SU-DHL-6 (cell line): ENCODE measurements around the gene GPRC5B.

Source experiments
- H2AFZ ChIP-seq: fragments of 200-600 bp; sonication (generic); 2 replicates; pipeline ENCODE4 v1.6.1; 2014; ENCODE audit warnings: low read depth, mild to moderate bottlenecking, moderate library complexity, mixed read lengths, antibody characterized with exemption, low read length; ENCODE audit not compliant: severe bottlenecking
- H3F3A ChIP-seq: fragments of 200-600 bp; shearing (Covaris generic); 2 replicates; pipeline ENCODE4 v1.6.0; 2016; ENCODE audit warnings: antibody characterized with exemption, mild to moderate bottlenecking; ENCODE audit not compliant: insufficient read depth
- H3K27ac ChIP-seq: fragments of 200-600 bp; sonication (generic); 2 replicates; pipeline ENCODE4 v1.5.1; 2016; ENCODE audit warnings: low read depth, mild to moderate bottlenecking, low read length, moderate library complexity, mixed read lengths
- H3K27me3 ChIP-seq: fragments of 200-600 bp; sonication (generic), shearing (Covaris generic); 2 replicates; pipeline ENCODE4 v1.6.0; 2014; ENCODE audit warnings: mild to moderate bottlenecking, low read length
- H3K36me3 ChIP-seq: fragments of 200-600 bp; sonication (generic); 2 replicates; pipeline ENCODE4 v1.6.1; 2014; ENCODE audit warnings: mild to moderate bottlenecking, low read length, mixed read lengths
- H3K4me2 ChIP-seq: fragments of 300-600, 200-600 bp; shearing (Covaris generic), sonication (generic); 2 replicates; pipeline ENCODE4 v1.6.0; 2014; ENCODE audit warnings: low read length, low read depth, mild to moderate bottlenecking; ENCODE audit not compliant: poor library complexity, severe bottlenecking
- H3K4me3 ChIP-seq: fragments of 200-600 bp; sonication (generic); 2 replicates; pipeline ENCODE4 v1.5.1; 2014; ENCODE audit warnings: antibody characterized with exemption, low read length, mild to moderate bottlenecking, mixed read lengths; ENCODE audit not compliant: insufficient read depth, poor library complexity, severe bottlenecking
- H3K79me2 ChIP-seq: fragments of 200-600 bp; sonication (generic); 2 replicates; pipeline ENCODE4 v1.6.1; 2014; ENCODE audit warnings: mild to moderate bottlenecking, low read length, moderate library complexity; ENCODE audit not compliant: insufficient read depth
- H3K9ac ChIP-seq: fragments of 200-600 bp; sonication (generic); 2 replicates; pipeline ENCODE4 v1.7.0; 2014; ENCODE audit warnings: mild to moderate bottlenecking, low read length
- H3K9me2 ChIP-seq: fragments of 200-600 bp; sonication (generic); replicated peaks from 2 replicates; pipeline ENCODE4 v1.6.1; 2014; ENCODE audit warnings: low read length; ENCODE audit not compliant: insufficient read depth
- H3K9me3 ChIP-seq: fragments of 200-600 bp; sonication (generic); 2 replicates; pipeline ENCODE4 v1.6.1; 2014; ENCODE audit warnings: low read length, mixed read lengths; ENCODE audit not compliant: insufficient read depth
- H4K20me1 ChIP-seq: fragments of 200-600 bp; sonication (generic); 2 replicates; pipeline ENCODE4 v1.6.1; 2014; ENCODE audit warnings: low read depth, mild to moderate bottlenecking, antibody characterized with exemption, low read length, moderate library complexity, mixed read lengths
- CTCF ChIP-seq: fragments of 200-600 bp; sonication (generic); IDR thresholded peaks from one replicate; pipeline ENCODE4 v1.5.1; 2017; ENCODE audit warnings: antibody characterized with exemption, mild to moderate bottlenecking, low read length, moderate library complexity; ENCODE audit not compliant: insufficient read depth, poor library complexity, severe bottlenecking
- EZH2phosphoT487 ChIP-seq: fragments of 200-600 bp; sonication (generic), shearing (Covaris generic); conservative IDR thresholded peaks from 2 replicates; pipeline ENCODE4 v1.6.1; 2018; ENCODE audit warnings: mild to moderate bottlenecking, antibody characterized with exemption, low read length, moderate library complexity, mixed read lengths

GPRC5B gene

DNA sequence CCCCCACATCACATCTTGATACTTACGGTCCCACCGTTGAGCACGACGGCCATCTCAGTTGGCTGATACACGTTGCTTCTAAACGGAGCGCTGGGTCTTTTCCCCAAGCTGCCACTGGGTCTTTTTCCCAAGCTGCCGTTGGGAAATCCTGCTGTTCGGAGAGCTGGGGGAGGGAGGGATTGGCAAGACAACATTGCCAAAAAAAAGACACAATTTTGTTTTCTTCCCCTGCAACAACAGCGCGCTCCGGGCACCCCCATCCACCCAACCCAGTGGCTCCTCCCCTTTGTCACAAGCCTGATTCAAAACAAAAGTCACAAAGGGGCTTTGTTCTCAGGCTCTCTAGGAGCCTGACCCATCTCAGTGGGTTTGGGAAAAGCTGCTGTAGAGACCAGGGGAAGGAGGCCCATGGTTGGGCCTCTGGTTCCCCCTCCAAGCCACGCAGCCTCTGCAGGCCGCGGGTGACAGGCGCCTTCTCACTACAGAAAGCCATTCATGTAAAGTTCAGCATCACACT lies 22.8 kb downstream of the GPRC5B start:
- Histone ChIP-seq H2AFZ (no peak overlapping the region), H3K4me3 (no peak overlapping the region), H3K79me2 (no peaks in the 10 kb centered on the region)

DNA sequence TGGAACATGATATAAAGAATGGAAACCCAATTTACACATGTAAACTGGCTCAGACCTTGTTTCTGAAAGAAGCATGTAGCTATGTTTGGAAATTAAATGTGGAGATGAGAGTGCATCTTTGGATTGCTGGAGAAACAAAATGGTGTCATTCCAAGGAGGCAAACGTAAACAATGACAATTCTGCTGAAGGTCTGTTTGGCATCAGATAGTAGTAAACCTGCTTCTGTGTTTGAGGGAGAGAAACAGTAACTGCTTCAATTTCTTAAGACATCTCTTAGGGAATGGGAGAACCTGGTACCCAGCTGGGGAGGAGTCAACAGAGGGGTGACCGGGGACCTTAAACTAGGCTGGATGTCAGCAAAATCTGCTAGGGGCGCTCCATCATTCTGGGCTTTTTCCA lies 23.5 kb downstream of the GPRC5B start:
- H3K79me2 ChIP-seq, result no peaks in the 10 kb centered on the region
- no peaks in the 10 kb centered on the region for H3K9me2 ChIP-seq
- no peaks in the 10 kb centered on the region for H3K9me3 ChIP-seq
- no peaks in the 10 kb centered on the region for H3K27me3 ChIP-seq
- H3K36me3 ChIP-seq, result no peaks in the 10 kb centered on the region
- no peaks in the 10 kb centered on the region for H3F3A ChIP-seq
- no peak overlapping the region for H3K27ac ChIP-seq
- no peak overlapping the region for H3K4me3 ChIP-seq
- no peak for TF ChIP-seq EZH2phosphoT487
- no peak for TF ChIP-seq CTCF
- H3K4me2 ChIP-seq, result no peak overlapping the region
- no peak overlapping the region for H3K9ac ChIP-seq
- H2AFZ ChIP-seq, result no peak overlapping the region
- H4K20me1 ChIP-seq, result no peaks in the 10 kb centered on the region

More for the DNA sequence above, 22.8 kb downstream of the GPRC5B start:
- H3K27me3 ChIP-seq, result no peaks in the 10 kb centered on the region
- no peaks in the 10 kb centered on the region for H3K36me3 ChIP-seq
- H3F3A ChIP-seq, result no peaks in the 10 kb centered on the region
- H3K4me2 ChIP-seq, result no peak overlapping the region
- TF ChIP-seq CTCF, result no peak
- no peak for TF ChIP-seq EZH2phosphoT487
- no peak overlapping the region for H3K9ac ChIP-seq
- no peaks in the 10 kb centered on the region for H3K9me3 ChIP-seq
- no peaks in the 10 kb centered on the region for H3K9me2 ChIP-seq
- no peaks in the 10 kb centered on the region for H4K20me1 ChIP-seq
- H3K27ac ChIP-seq, result no peak overlapping the region

DNA sequence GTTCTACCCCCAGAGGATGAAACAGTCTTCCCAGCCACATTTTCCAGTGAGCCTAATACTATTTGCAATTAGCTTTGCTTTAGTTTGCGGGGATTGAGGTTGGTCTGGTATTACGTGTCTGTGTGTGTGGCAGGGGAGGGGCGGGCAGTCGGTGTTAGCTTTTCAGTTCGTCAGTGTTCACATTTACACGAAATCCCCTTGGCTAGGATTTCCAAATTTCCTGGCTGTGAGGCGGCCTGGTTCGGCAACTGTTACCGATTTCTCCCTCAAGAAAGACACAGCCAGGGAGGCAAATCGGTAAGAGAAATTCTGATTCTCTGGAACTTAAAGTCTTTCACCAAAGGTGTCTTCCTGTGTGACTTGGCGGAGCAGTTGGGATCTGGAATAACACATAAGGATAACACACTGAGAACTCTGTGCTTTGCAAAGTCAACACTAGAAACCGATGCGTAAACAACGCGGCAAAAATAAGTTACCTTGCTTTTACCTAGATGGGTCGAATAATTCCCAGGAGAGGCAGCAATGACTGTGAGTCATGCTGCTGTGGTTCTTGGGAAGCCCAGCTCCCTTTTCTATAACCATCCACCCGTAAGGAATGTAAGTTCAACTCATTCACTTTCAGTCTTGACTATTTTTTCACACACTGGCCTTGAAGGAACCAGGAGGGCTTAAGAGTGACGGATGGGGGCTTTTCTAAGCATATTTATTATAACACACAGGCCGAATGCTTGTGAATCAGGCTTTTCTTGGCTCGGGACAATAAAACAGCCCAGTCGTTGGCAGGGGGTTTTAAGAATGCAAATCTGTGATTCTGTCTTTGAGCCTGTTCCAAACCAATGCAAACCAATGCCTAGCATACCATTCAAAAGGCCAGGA lies 24.2 kb downstream of the GPRC5B start:
- Histone ChIP-seq H3K79me2 (no peaks in the 10 kb centered on the region), H3K27ac (no peak overlapping the region), H3K4me2 (no peak overlapping the region), H3K9me2 (no peaks in the 10 kb centered on the region), H3K36me3 (no peaks in the 10 kb centered on the region), H3K4me3 (no peak overlapping the region), H3F3A (no peaks in the 10 kb centered on the region), H3K9ac (no peak overlapping the region), H3K9me3 (no peaks in the 10 kb centered on the region), H2AFZ (no peak overlapping the region), H3K27me3 (no peaks in the 10 kb centered on the region), H4K20me1 (no peaks in the 10 kb centered on the region)
- no peak for TF ChIP-seq EZH2phosphoT487
- no peak for TF ChIP-seq CTCF
